ENCODE data around the gene STXBP1.

STXBP1 gene

DNA sequence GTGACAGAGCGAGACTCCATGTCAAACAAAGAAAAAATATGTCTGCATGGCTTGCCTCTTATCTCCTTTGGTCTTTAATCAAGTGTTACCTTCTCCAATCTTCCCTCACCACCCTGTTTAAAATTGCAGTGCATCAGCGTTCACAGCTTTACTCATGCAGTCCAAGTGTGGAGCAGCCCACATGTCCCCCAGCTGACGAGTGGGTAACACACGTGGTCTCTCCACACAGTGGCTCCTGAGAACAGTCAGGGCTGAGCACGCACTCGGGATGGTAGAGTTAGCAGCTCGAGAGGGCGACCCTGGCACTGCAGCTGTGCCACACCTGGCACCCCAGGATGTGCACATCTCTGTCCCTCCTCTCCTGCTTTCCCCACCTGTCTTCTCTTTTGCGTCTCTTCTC, 68.8 kb downstream of the STXBP1 start:
- Histone ChIP-seq H3K4me3 (ENCODE audit: low read length) (no peak overlapping the region), H3K9ac (ENCODE audit: low read length) (no peak overlapping the region), H3K36me3 (ENCODE audit: control insufficient read depth, insufficient read depth, low read length) (peaks cover 16% of the 10 kb centered on the region), H3K27me3 (ENCODE audit: control insufficient read depth, insufficient read depth, low read length) (no peaks in the 10 kb centered on the region), H3K27ac (ENCODE audit: low read depth, low read length) (no peak overlapping the region), H3K4me1 (ENCODE audit: control insufficient read depth, insufficient read depth, low read length) (no peaks in the 10 kb centered on the region)

DNA sequence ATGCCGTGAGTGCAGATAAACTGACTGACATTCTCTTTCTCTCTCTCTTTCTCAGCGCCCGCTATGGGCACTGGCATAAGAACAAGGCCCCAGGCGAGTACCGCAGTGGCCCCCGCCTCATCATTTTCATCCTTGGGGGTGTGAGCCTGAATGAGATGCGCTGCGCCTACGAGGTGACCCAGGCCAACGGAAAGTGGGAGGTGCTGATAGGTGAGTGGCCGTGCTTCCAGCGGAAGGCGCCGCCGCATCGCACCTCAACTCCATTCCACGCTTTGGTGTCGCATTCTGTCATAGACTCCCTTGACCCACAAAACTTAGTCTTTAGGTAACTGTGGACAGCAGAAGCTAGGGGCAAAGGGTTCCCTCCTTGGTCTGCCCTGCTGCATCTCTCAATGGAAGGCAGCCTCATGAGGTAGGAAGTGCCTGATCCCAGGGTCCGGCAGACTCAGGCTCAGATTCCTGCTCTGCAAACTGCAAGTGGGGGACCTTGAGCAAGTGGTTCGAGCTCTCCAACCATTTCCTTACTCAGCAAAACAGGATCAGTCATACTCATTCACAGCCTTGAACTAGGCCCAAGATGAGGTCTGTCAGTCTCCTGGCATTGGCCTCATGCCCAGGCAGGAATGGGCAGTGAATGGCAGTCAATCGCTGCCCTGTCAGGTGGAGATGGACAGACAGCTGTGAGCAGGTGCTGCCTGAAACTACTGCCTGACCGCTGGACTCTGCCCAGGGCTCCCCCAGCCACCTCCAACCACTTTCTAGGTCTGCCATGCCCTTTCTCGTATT, 70.5 kb downstream of the STXBP1 start:
- Histone ChIP-seq H3K27ac (ENCODE audit: low read depth, low read length) (no peak overlapping the region), H3K4me1 (ENCODE audit: control insufficient read depth, insufficient read depth, low read length) (no peaks in the 10 kb centered on the region), H3K36me3 (ENCODE audit: control insufficient read depth, insufficient read depth, low read length) (peaks cover 12% of the 10 kb centered on the region), H3K27me3 (ENCODE audit: control insufficient read depth, insufficient read depth, low read length) (no peaks in the 10 kb centered on the region), H3K4me3 (ENCODE audit: low read length) (no peak overlapping the region), H3K9ac (ENCODE audit: low read length) (no peak overlapping the region)

DNA sequence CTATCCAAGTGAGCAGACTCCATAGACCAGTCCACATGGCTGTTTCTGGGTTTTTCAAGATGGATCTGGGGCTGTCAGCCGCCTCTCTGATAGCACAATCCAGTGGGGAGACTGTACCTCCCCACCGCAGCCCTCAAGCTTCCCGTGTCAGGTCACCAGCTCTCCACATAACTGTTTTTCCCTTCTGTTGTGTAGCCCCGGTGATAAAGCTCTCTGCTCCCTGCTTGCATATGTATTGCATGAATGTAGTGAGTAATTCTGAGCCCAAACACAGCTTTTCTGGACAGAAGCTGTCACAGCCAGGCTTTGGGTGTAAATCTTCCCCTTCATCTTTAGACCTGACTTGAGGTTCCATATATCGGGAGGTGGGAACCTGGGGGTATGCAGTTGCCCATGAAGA, 71.6 kb downstream of the STXBP1 start:
- Histone ChIP-seq H3K4me1 (ENCODE audit: control insufficient read depth, insufficient read depth, low read length) (no peaks in the 10 kb centered on the region), H3K4me3 (ENCODE audit: low read length) (no peak overlapping the region), H3K9ac (ENCODE audit: low read length) (no peak overlapping the region), H3K36me3 (ENCODE audit: control insufficient read depth, insufficient read depth, low read length) (peaks cover 12% of the 10 kb centered on the region), H3K27me3 (ENCODE audit: control insufficient read depth, insufficient read depth, low read length) (no peaks in the 10 kb centered on the region), H3K27ac (ENCODE audit: low read depth, low read length) (no peak overlapping the region)

DNA sequence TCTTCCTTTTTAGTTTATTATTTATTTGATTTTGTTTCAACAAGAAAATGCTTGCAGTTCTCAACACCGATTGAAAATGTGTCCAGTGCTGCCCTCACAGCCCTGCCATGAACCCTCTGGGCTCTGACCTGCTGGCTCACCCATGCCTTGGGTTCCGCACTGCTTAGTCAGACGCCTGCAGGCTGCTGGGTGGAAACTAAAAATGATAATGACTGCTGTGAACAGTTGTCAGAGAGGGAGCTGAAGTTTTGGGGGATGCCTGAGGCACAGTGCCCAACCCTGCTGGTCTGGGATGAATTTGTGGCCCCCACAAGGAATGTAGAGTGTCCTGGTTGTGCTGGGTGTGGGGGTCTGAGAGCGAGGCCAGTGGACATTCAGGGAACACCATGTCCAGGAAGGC, 72.5 kb downstream of the STXBP1 start:
- Histone ChIP-seq H3K4me3 (ENCODE audit: low read length) (no peak overlapping the region), H3K27me3 (ENCODE audit: control insufficient read depth, insufficient read depth, low read length) (no peaks in the 10 kb centered on the region), H3K9ac (ENCODE audit: low read length) (no peak overlapping the region), H3K27ac (ENCODE audit: low read depth, low read length) (no peak overlapping the region), H3K36me3 (ENCODE audit: control insufficient read depth, insufficient read depth, low read length) (peaks cover 12% of the 10 kb centered on the region), H3K4me1 (ENCODE audit: control insufficient read depth, insufficient read depth, low read length) (no peaks in the 10 kb centered on the region)

DNA sequence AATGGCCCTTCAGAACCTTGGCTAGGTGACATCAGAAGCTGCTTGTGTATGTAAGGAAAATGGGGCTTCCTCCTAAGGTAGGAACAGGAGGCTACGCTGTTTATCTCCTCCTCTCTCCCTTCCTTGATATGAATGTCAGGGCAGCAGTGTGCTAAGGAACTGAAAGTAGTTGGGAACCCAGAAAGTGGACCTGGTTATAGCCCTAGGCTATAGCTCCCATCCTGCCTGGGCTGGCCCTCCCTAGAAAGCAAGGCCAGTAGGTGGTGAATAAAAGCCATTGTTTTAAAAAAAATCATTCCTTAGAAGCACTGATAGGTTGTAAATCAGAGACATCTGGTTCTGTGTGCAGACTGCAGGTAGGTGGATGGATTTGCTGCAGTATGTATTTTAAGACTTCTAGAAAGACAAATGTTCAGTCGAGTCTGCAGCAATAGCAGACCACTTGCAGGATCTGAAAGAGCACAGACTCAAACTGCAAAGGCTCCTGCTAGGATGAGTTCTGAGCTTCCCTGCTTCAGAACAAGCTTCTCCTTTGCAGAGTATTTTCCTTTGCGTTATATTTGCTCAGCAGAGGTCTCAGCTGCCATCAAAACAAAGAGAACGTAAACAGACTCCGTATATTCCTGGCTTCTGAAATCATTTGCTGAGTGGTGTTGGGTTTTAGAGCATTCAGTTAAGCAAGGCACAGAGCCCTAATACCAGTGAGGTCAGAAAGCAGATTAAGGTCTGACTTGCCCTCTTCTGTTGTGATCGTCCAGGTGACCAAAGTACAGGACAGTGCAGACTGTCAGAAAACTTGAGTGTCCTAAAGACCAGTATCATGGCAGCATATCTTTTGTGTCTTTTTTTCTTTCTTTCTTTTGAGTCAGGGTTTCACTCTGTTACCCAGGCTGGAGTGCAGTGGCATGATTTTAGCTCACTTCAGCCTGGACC, 74.7 kb downstream of the STXBP1 start:
- peaks cover 6% of the 10 kb centered on the region for H3K36me3 ChIP-seq (ENCODE audit: control insufficient read depth, insufficient read depth, low read length)
- no peak overlapping the region for H3K9ac ChIP-seq (ENCODE audit: low read length)
- H3K27ac ChIP-seq (ENCODE audit: low read depth, low read length) = no peak overlapping the region
- H3K4me3 ChIP-seq (ENCODE audit: low read length) = no peak overlapping the region
- H3K4me1 ChIP-seq (ENCODE audit: control insufficient read depth, insufficient read depth, low read length) = no peaks in the 10 kb centered on the region
- no peaks in the 10 kb centered on the region for H3K27me3 ChIP-seq (ENCODE audit: control insufficient read depth, insufficient read depth, low read length)

DNA sequence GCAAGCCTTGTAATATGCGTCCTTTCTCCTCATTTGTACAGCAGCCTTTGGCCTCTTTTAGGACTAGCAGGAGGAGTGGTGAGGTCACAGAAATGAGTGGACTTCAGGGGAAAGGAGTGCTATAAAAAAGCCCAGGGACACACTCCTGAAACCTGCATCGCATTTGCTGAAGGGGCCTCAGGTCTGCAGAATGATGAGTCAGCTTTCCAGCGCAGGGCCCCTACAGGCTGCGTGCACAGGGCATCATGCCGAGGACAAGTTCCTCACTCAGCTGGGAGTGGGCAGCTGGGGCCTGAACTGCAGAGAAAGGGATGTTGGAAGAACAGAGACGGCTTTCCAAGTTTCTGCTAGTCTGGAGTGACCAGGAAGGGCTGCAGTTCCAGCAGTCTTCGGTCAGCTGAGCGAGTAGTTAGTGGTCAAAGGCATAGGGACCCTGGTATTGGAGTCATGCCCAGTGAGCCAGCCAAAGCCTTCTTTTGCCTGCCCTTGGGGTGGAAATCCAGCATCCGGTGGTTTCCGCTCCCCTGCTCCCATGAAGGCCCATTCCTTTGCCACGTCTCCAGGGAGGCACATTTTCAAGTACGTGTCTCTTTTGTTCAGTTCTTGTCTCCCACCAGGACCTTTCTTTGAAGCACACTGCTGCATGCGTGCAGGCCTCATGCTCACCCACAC, 77.4 kb downstream of the STXBP1 start:
- no peak overlapping the region for H3K4me3 ChIP-seq (ENCODE audit: low read length)
- H3K27me3 ChIP-seq (ENCODE audit: control insufficient read depth, insufficient read depth, low read length) = no peaks in the 10 kb centered on the region
- H3K27ac ChIP-seq (ENCODE audit: low read depth, low read length) = no peak overlapping the region
- H3K36me3 ChIP-seq (ENCODE audit: control insufficient read depth, insufficient read depth, low read length) = no peaks in the 10 kb centered on the region
- no peak overlapping the region for H3K9ac ChIP-seq (ENCODE audit: low read length)
- no peaks in the 10 kb centered on the region for H3K4me1 ChIP-seq (ENCODE audit: control insufficient read depth, insufficient read depth, low read length)

DNA sequence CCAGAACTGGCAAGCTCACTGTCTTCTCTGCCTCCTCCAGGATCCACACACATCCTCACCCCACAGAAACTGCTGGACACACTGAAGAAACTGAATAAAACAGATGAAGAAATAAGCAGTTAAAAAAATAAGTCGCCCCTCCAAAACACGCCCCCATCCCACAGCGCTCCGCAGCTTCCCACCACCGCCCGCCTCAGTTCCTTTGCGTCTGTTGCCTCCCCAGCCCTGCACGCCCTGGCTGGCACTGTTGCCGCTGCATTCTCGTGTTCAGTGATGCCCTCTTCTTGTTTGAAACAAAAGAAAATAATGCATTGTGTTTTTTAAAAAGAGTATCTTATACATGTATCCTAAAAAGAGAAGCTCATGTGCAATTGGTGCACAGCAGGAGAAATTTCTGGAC, 78.7 kb downstream of the STXBP1 start:
- no peak overlapping the region for H3K9ac ChIP-seq (ENCODE audit: low read length)
- H3K36me3 ChIP-seq (ENCODE audit: control insufficient read depth, insufficient read depth, low read length) = no peaks in the 10 kb centered on the region
- no peak overlapping the region for H3K27ac ChIP-seq (ENCODE audit: low read depth, low read length)
- H3K27me3 ChIP-seq (ENCODE audit: control insufficient read depth, insufficient read depth, low read length) = no peaks in the 10 kb centered on the region
- H3K4me3 ChIP-seq (ENCODE audit: low read length) = no peak overlapping the region
- H3K4me1 ChIP-seq (ENCODE audit: control insufficient read depth, insufficient read depth, low read length) = no peaks in the 10 kb centered on the region

DNA sequence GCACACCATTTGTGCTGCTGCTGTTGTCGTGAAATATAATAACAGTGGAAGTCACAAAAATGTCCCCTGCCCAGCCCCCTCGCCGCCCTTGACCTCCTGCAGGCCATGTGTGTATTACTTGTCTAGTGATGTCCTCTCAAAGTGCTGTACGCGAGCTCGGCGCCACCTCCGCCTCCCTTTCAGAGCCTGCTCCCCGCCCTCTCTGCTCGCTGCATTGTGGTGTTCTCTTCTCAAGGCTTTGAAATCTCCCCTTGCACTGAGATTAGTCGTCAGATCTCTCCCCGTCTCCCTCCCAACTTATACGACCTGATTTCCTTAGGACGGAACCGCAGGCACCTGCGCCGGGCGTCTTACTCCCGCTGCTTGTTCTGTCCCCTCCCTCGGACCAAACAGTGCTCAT, 80.0 kb downstream of the STXBP1 start:
- no peaks in the 10 kb centered on the region for H3K36me3 ChIP-seq (ENCODE audit: control insufficient read depth, insufficient read depth, low read length)
- no peak overlapping the region for H3K27ac ChIP-seq (ENCODE audit: low read depth, low read length)

DNA sequence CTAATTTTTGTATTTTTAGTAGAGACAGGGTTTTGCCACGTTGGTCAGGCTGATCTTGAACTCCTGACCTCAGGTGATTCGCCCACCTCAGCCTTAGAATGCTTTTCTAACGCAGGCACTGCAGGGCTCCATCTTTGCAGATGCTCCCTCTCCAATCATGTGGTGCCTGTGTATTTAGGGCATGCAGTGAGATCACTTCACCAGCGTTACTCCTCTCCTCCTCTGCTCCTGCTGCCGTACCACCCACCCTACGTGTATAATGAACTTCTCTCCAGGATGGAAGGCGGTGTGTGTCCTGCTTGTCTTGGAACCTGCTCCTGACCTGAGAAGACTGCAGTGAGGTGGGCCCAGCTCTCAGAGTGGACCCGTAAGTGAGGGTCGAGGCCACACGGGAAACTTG, 81.1 kb downstream of the STXBP1 start:
- no peaks in the 10 kb centered on the region for H3K36me3 ChIP-seq (ENCODE audit: control insufficient read depth, insufficient read depth, low read length)
- no peak overlapping the region for H3K27ac ChIP-seq (ENCODE audit: low read depth, low read length)

More for the DNA sequence above, 80.0 kb downstream of the STXBP1 start:
- H3K9ac ChIP-seq (ENCODE audit: low read length) = no peak overlapping the region
- H3K4me1 ChIP-seq (ENCODE audit: control insufficient read depth, insufficient read depth, low read length) = no peaks in the 10 kb centered on the region
- H3K27me3 ChIP-seq (ENCODE audit: control insufficient read depth, insufficient read depth, low read length) = no peaks in the 10 kb centered on the region
- no peak overlapping the region for H3K4me3 ChIP-seq (ENCODE audit: low read length)

DNA sequence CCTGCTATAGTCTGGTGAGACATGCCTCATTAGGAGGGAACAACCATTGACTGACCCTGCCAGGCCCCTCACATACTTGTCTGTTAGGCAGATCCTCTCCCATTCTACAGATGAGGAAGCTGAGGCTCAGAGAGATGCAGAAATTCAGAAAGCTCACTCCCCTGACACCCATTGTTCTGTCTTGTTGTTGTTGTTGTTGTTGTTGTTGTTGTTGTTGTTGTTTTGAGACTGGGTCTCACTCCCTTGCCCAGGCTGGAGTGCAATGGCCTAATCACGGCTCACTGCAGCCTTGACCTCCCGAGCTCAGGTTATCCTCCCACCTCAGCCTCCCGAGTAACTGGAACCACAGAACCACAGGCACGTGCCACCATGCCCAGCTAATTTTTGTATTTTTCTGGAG, 81.6 kb downstream of the STXBP1 start:
- no peaks in the 10 kb centered on the region for H3K27me3 ChIP-seq (ENCODE audit: control insufficient read depth, insufficient read depth, low read length)
- no peaks in the 10 kb centered on the region for H3K36me3 ChIP-seq (ENCODE audit: control insufficient read depth, insufficient read depth, low read length)
- no peaks in the 10 kb centered on the region for H3K4me1 ChIP-seq (ENCODE audit: control insufficient read depth, insufficient read depth, low read length)
- H3K4me3 ChIP-seq (ENCODE audit: low read length) = no peak overlapping the region
- H3K27ac ChIP-seq (ENCODE audit: low read depth, low read length) = no peak overlapping the region
- H3K9ac ChIP-seq (ENCODE audit: low read length) = no peak overlapping the region

More for the DNA sequence above, 81.1 kb downstream of the STXBP1 start:
- Histone ChIP-seq H3K27me3 (ENCODE audit: control insufficient read depth, insufficient read depth, low read length) (no peaks in the 10 kb centered on the region), H3K4me3 (ENCODE audit: low read length) (no peak overlapping the region), H3K9ac (ENCODE audit: low read length) (no peak overlapping the region), H3K4me1 (ENCODE audit: control insufficient read depth, insufficient read depth, low read length) (no peaks in the 10 kb centered on the region)

DNA sequence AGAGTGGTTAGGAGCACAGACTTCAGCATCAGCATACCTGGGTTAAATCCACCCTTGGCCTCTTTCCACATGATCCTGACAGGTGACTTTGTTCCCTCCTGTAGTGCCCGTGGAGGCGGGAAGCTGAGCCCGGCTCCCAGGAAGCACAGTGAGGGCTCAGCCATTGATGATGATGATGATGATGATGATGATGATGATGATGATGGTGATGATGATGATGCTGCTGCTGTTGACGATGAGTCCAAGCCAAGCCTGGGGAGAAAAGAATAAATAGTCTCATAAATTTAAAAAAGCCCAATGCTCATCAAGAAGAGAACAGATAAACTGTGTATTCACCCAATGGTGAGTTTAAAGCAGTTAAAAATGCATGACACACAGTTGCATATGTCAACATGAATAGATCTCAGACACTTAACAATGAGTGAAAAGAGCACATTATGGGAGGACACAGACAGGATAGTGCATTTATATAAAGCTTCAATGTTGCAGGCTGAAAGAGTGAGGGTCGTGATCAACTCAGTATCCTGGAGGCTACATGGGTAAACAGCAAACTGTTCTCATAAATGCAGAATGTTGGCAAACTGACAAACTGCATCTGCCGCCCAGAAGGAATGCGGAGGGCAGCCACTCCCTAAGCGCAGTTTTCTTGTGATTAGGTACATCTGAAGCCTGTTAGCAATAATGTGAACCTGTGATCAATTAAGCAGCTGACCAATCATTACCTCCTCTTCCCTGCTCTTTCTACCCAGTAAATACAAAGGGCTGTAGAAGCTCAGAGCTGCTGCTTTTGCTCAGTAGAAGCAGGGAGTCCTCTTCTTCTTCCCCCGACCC, 83.0 kb downstream of the STXBP1 start:
- Histone ChIP-seq H3K27ac (ENCODE audit: low read depth, low read length) (no peak overlapping the region), H3K4me3 (ENCODE audit: low read length) (no peak overlapping the region), H3K9ac (ENCODE audit: low read length) (no peak overlapping the region), H3K4me1 (ENCODE audit: control insufficient read depth, insufficient read depth, low read length) (no peaks in the 10 kb centered on the region), H3K27me3 (ENCODE audit: control insufficient read depth, insufficient read depth, low read length) (no peaks in the 10 kb centered on the region), H3K36me3 (ENCODE audit: control insufficient read depth, insufficient read depth, low read length) (no peaks in the 10 kb centered on the region)

DNA sequence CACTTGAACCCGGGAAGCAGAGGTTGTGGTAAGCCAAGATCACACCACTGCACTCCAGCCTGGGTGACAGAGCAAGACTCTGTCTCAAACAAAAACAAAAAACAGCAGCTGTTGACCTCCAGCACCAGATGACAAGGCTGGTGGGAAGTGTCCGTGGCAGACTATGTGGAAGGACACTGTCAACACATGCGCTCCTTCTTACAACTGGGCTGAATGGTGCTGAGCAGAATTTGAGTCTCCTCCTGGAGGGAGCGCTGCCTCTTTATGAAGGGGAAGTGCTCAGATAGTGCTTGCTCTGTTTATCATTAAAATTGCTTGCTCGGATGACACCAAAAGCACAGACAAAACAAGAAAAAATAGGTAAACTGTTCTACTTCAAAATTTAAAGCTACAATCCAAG, 85.5 kb downstream of the STXBP1 start:
- H3K9ac ChIP-seq (ENCODE audit: low read length) = no peak overlapping the region
- no peaks in the 10 kb centered on the region for H3K27me3 ChIP-seq (ENCODE audit: control insufficient read depth, insufficient read depth, low read length)
- no peaks in the 10 kb centered on the region for H3K36me3 ChIP-seq (ENCODE audit: control insufficient read depth, insufficient read depth, low read length)
- no peak overlapping the region for H3K4me3 ChIP-seq (ENCODE audit: low read length)
- no peak overlapping the region for H3K27ac ChIP-seq (ENCODE audit: low read depth, low read length)
- H3K4me1 ChIP-seq (ENCODE audit: control insufficient read depth, insufficient read depth, low read length) = no peaks in the 10 kb centered on the region
